KOPT-K1 (cell line): ENCODE measurements around the gene EXOC3L2.

ENCODE experiments used
- H3K27ac ChIP-seq: fragments of 200-600 bp; sonication (generic); 2 replicates; pipeline ENCODE4 v1.5.1; 2016; ENCODE audit warnings: antibody characterized with exemption, mild to moderate bottlenecking, low read depth, low read length; ENCODE audit not compliant: poor library complexity, severe bottlenecking
- H3K36me3 ChIP-seq: fragments of 200-600 bp; sonication (generic); 2 replicates; pipeline ENCODE4 v1.5.1; 2017; ENCODE audit warnings: antibody characterized with exemption, mild to moderate bottlenecking, low read length, moderate library complexity; ENCODE audit not compliant: insufficient read depth
- H3K9me3 ChIP-seq: fragments of 200-600 bp; sonication (generic); 2 replicates; pipeline ENCODE4 v1.5.1; 2017; ENCODE audit warnings: antibody characterized with exemption, low read length, mild to moderate bottlenecking; ENCODE audit not compliant: insufficient read depth, poor library complexity, severe bottlenecking

The EXOC3L2 gene

GRCh38 chr19:45245334-45245787, at the start of gene EXOC3L2:
EXOC3L2 (minus strand) TSS chr19:45245407; CDS start chr19:45239045, 6,362 bp downstream.
- H3K36me3 ChIP-seq: no peaks in the 10 kb centered on the region
- H3K27ac ChIP-seq: no peak within 1 kb of the TSS

GRCh38 chr19:45294291-45295029, 49.3 kb upstream of the EXOC3L2 start:
- no peak overlapping the region for H3K27ac ChIP-seq

More at GRCh38 chr19:45245334-45245787, at the start of gene EXOC3L2:
- no peaks in the 10 kb centered on the region for H3K9me3 ChIP-seq

DNA sequence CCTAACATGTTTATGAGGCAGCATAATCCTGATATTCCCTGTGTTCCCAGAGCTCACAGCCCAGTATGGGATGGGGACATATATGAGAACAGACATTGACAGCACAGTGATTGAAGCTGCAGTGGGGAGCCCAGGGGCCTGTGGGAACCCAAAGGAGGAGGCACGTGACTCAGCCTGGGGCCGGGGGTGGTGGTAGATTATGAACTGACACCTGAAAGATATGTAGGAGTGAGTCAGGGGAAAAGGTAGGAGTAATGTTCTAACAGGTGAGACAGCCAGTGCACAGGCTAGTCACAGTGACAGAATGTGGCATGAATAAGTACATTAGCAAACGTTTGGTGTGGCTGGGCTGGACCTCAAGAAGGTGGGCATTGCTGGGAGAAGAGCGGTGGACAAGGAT, 48.5 kb upstream of the EXOC3L2 start:
- H3K9me3 ChIP-seq: no peaks in the 10 kb centered on the region
- peaks cover 5% of the 10 kb centered on the region; the same call in 1 of the 2 replicates for H3K36me3 ChIP-seq
- no peak overlapping the region for H3K27ac ChIP-seq

More at GRCh38 chr19:45294291-45295029, 49.3 kb upstream of the EXOC3L2 start:
- Histone ChIP-seq H3K9me3 (no peaks in the 10 kb centered on the region), H3K36me3 (peaks cover 5% of the 10 kb centered on the region; the same call in 1 of the 2 replicates)

GRCh38 chr19:45291834-45292233, 46.6 kb upstream of the EXOC3L2 start:
- Histone ChIP-seq H3K9me3 (no peaks in the 10 kb centered on the region), H3K36me3 (peaks cover 5% of the 10 kb centered on the region; the same call in 1 of the 2 replicates), H3K27ac (no peak overlapping the region)

DNA sequence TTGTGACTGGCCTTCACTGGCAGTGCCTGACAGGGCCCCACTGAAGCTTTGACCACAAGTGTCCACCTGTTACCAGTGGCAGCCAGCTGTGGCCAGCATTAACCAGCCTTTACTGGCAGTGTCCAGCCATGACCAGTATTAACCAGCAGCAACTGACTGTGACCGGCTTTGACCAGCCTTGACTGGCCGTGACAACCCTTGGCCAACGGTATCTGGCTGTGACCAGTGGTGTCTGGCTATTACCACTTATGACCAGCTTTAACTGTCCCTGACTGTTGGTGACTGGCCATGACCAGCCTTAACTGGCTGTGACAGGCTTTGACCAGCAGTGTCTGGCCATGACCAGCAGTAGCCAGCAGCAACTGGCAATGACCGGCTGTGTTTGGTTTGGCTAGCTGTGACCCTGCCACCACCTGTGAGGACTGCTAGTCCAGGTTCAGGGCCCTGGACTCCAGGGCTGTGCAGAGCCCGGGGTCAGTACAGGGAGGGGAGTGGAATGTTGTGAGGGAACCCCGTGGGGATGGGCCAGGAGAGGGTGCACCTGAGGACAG, 45.2 kb upstream of the EXOC3L2 start:
- Histone ChIP-seq H3K27ac (no peak overlapping the region), H3K36me3 (peaks cover 7% of the 10 kb centered on the region; the same call in 1 of the 2 replicates), H3K9me3 (no peaks in the 10 kb centered on the region)

GRCh38 chr19:45283443-45284033, 38.3 kb upstream of the EXOC3L2 start:
- Histone ChIP-seq H3K9me3 (no peaks in the 10 kb centered on the region), H3K27ac (no peak overlapping the region), H3K36me3 (peaks cover 26% of the 10 kb centered on the region; the same call in 1 of the 2 replicates)

DNA sequence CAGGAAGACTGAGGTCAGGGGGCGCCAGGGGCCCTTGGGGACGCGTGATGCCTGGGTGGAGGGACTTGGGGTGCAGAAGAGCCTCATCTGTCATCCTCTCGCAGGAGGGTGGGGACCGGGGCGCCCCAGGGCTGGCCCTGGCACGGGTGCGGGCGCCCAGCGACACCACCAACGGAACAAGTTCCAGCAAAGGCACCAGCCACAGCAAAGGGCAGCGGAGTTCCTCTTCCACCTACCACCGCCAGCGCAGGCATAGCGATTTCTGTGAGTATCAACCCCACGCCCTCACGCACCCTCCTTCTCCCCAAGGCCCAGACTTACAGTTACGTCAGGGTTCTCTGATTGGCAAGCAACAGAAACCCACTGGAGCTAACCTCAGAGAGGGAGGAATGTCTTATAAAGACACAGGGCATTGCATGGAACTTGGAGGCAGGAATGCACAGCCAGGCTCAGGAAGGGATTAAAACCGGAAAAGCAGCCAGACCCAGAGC, 35.3 kb upstream of the EXOC3L2 start:
- H3K9me3 ChIP-seq: no peaks in the 10 kb centered on the region
- H3K36me3 ChIP-seq: peaks cover 26% of the 10 kb centered on the region; the same call in 1 of the 2 replicates
- no peak overlapping the region for H3K27ac ChIP-seq

GRCh38 chr19:45279587-45280192, 34.5 kb upstream of the EXOC3L2 start:
- Histone ChIP-seq H3K9me3 (no peaks in the 10 kb centered on the region), H3K27ac (no peak overlapping the region), H3K36me3 (peaks cover 26% of the 10 kb centered on the region; the same call in 1 of the 2 replicates)

DNA sequence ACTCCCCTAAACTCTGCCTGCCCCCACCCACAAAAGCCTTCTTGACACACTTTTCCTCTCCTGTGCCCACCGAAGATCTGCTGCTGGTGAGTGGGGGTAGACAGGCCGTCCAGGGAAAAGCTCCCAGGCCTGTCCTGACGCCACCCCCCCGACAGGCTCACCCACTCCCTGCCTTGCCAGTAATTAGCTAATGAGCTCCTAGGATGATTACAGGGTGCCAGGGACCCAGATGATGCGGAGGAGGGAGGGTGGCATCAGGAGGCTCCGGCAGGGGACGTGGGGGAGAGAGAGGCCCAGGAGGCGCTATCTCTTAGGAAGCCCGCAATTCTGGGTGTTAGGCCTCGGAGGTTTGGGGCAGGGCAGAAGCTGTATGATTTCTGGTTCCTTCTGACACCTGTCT, 32.9 kb upstream of the EXOC3L2 start:
- Histone ChIP-seq H3K36me3 (peaks cover 34% of the 10 kb centered on the region; the same call in 1 of the 2 replicates), H3K9me3 (no peaks in the 10 kb centered on the region), H3K27ac (no peak overlapping the region)

DNA sequence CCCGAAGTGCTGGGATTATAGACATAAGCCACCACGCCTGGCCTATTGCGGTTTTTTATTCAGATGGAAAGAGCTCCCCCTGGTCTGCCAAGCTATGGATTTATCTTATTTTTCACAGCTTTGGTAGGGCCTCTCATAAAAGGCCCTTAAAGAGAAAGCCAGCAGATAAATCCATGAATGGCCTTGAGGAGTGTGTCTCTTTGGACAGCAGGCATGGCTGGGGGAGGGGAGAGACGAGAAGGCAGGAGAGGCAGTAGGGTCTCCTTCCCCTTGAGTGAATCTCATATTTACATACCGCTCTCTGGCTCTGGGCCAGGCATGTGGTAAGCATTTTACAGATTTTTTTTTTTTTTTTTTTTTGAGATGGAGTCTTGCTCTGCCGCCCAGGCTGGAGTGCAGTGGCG, 31.1 kb upstream of the EXOC3L2 start:
- peaks cover 41% of the 10 kb centered on the region; the same call in 1 of the 2 replicates for H3K36me3 ChIP-seq
- H3K27ac ChIP-seq: no peak overlapping the region
- no peaks in the 10 kb centered on the region for H3K9me3 ChIP-seq

DNA sequence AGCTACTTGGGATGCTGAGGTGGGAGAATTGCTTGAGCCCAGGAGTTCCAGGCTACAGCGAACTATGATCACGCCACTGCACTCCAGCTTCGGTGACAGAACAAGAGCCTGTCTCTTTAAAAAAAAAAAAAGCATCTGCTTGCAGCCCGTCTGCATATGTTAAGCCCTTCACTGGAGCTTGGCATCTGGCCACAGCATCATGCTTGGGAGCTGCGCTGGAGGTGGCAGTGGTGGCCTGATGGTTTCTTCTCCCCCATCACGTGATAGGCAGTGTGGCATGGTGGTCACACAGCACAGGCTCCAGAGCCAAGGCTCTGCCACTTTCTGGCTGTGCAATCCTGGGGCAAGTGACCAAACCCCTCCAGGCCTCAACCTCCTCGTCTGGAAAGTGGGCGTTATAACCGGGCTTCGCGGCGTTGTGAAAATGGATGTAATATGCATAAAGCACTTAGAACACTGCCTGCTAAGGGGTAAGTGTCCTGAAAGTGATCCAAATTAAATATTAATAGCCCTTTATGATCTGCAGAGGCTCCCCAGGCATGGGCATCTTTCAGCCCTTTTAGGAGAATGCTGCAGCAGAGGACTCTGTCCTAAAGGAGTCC, 30.3 kb upstream of the EXOC3L2 start:
- Histone ChIP-seq H3K36me3 (peaks cover 40% of the 10 kb centered on the region; the same call in 1 of the 2 replicates), H3K9me3 (no peaks in the 10 kb centered on the region), H3K27ac (no peak overlapping the region)

DNA sequence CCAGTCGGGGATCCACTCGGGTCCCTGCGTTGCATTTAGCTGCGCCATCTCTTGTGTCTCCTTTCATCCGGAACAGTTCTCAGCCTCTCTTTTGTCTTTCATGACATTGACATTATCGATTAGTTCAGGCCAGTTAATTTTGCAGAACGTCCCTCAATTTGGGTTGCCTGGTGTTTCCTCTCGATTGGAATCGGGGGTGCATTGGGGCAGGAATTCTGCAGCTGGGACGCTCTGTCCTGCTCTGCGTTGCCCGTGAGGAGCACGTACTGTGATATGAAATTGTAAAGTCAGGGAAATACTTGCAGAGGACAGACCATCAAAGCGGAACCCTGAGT, 28.3 kb upstream of the EXOC3L2 start:
- Histone ChIP-seq H3K27ac (no peak overlapping the region), H3K9me3 (no peaks in the 10 kb centered on the region), H3K36me3 (peaks cover 26% of the 10 kb centered on the region; the same call in 1 of the 2 replicates)

DNA sequence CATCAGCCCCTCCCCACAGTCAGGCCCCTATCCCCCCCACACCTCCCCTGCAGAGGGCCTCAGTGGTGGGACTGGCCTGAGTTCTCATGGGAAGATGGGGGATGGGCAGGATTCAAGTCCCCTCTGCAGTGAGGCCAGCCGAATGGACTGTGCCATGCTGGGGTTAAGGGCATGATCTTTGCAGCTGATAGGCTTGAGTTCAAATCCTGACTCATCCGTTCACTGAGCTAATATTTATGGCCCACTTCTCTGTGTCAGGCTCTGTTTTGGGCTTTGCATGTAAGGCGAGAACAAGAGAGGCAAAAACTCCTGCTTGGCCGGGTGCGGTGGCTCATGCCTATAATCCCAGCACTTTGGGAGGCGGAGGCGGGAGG, 26.5 kb upstream of the EXOC3L2 start:
- Histone ChIP-seq H3K9me3 (no peaks in the 10 kb centered on the region), H3K36me3 (peaks cover 28% of the 10 kb centered on the region; the same call in 1 of the 2 replicates), H3K27ac (no peak overlapping the region)

DNA sequence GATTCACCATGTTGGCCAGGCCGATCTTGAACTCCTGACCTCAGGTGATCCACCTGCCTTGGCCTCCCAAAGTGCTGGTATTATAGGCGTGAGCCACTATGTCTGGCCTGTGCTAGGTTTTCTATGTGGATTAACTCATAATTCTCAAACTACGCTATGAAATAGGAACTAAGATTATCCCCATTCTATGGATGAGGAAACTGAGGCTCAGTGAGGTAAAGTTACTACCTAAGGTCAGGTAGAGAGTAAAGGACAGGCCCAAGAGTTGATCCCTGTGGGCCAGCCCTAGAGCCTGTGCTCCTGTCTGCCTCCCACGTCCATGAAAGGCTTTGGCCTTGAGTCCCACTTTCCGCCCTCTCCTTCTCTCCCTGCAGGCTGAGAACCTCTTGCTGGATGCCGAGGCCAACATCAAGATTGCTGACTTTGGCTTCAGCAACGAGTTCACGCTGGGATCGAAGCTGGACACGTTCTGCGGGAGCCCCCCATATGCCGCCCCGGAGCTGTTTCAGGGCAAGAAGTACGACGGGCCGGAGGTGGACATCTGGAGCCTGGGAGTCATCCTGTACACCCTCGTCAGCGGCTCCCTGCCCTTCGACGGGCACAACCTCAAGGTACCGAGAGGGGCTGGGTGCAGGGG, 26.0 kb upstream of the EXOC3L2 start:
- Histone ChIP-seq H3K36me3 (peaks cover 32% of the 10 kb centered on the region; the same call in 1 of the 2 replicates), H3K27ac (no peak overlapping the region), H3K9me3 (no peaks in the 10 kb centered on the region)
